Measurements from ENCODE around the gene PALM2AKAP2. TPM values are rescaled to one million over a fixed set of nuclear protein-coding genes. Genes with fewer than 3 reads are reported as not detected.

Gene PALM2AKAP2
- total and polyA plus RNA-seq, 2 experiments from 2014 or later = 2.5 to 7.9 TPM

GRCh38 chr9:109805050-109805449 is 25.1 kb downstream of the PALM2AKAP2 start:
- TF ChIP-seq ZNF462 (CRISPR knock-in tag; IDR thresholded peaks at IDR 0.05) = no peak
- no peak for TF ChIP-seq NANOG (IDR thresholded peaks at IDR 0.05; ENCODE audit: borderline replicate concordance)
- no peak for TF ChIP-seq ZNF331 (CRISPR knock-in tag; IDR thresholded peaks at IDR 0.05; ENCODE audit: low read depth)
- no peak for TF ChIP-seq JUNB (IDR thresholded peaks at IDR 0.05; ENCODE audit: unreplicated experiment)
- no peak for TF ChIP-seq STAT1 (IDR thresholded peaks at IDR 0.05; ENCODE audit: unreplicated experiment)
- TF ChIP-seq ZNF114 (CRISPR knock-in tag; IDR thresholded peaks at IDR 0.05) = no peak
- no peak for TF ChIP-seq EZH2phosphoT487 (IDR thresholded peaks at IDR 0.05; ENCODE audit: unreplicated experiment)
- TF ChIP-seq REST (IDR thresholded peaks at IDR 0.05; ENCODE audit: unreplicated experiment) = no peak
- TF ChIP-seq ETS1 (IDR thresholded peaks at IDR 0.05) = no peak
- TF ChIP-seq CTCF (conservative IDR thresholded peaks at IDR 0.05; ENCODE audit: low read depth in 2 of 2) = no peak
- TF ChIP-seq POLR2AphosphoS5 (IDR thresholded peaks at IDR 0.05; ENCODE audit: low read depth) = no peak
- TF ChIP-seq EZH2 (IDR thresholded peaks at IDR 0.05; ENCODE audit: low read depth, unreplicated experiment) = no peak
- TF ChIP-seq CREB1 (CRISPR knock-in tag; IDR thresholded peaks at IDR 0.05; ENCODE audit: low read depth) = no peak
- Mint-ChIP-seq H3K9me3 (peaks cover 4% of the 10 kb centered on the region; the same call in 1 of the 3 replicates), H3K27ac (no peak overlapping the region), H3K36me3 (ENCODE audit: low read depth) (no peaks in the 10 kb centered on the region; the same call in 2 of the 3 replicates), H3K27me3 (ENCODE audit: insufficient read depth, low read depth, poor library complexity) (no peaks in the 10 kb centered on the region), H3K4me1 (no peaks in the 10 kb centered on the region), H3K4me3 (no peak overlapping the region)
- no peaks in the 10 kb centered on the region for H3K36me3 ChIP-seq (ENCODE audit: insufficient read depth)
- no peak for ATAC-seq
- no peaks in the 10 kb centered on the region for H3K27me3 ChIP-seq (ENCODE audit: insufficient read depth)
- H3K9me2 ChIP-seq (ENCODE audit: insufficient read depth) = no peaks in the 10 kb centered on the region
- no peak for DNase-seq (ENCODE audit: low spot score)
- no peak overlapping the region for H3K27ac ChIP-seq (ENCODE audit: low read depth)
- no peaks in the 10 kb centered on the region for H3K4me1 ChIP-seq (ENCODE audit: insufficient read depth)
- peaks cover 21% of the 10 kb centered on the region; the same call in 1 of the 2 replicates for H3K79me2 ChIP-seq (replicated peaks; ENCODE audit: insufficient read depth)
- H3K4me2 ChIP-seq = no peak overlapping the region
- H3F3A ChIP-seq (replicated peaks; ENCODE audit: low read depth) = no peaks in the 10 kb centered on the region
- H3K4me3 ChIP-seq = no peak overlapping the region
- no peak overlapping the region for H2AFZ ChIP-seq
- H4K20me1 ChIP-seq (replicated peaks; ENCODE audit: insufficient read depth) = no peaks in the 10 kb centered on the region

All from GM23338 (cell line).